ENCODE data around the gene FAM110D. TPM values are rescaled to one million over a fixed set of nuclear protein-coding genes. Genes with fewer than 3 reads are reported as not detected.
A peak's percentile ranks its signal among the peaks of the same experiment; 100 is the strongest.

Gene FAM110D
- polyA plus RNA-seq (ENCODE audit: insufficient read depth in 1 of 5, insufficient read length in 5 of 5, low replicate concordance in 1 of 5), result 1 to 10 TPM; 1.2 to 2.0 (median 1.6) TPM
- long read RNA-seq, donor 1, transcript FAM110D-201 (2 exons, 2,858 nt), result major isoform, 7 of 7 reads
- long read RNA-seq, donor 1, partial matches to known transcripts, result 0 of 7 reads
- long read RNA-seq, donor 1, other reads (novel, unspliced or antisense), result 0 of 7 reads
- long read RNA-seq, donor 2, result 0 reads
- long read RNA-seq, donor 3, partial matches to known transcripts, result 0 of 3 reads
- long read RNA-seq, donor 3, other reads (novel, unspliced or antisense), result 0 of 3 reads
- long read RNA-seq, donor 4, partial matches to known transcripts, result 0 of 2 reads
- long read RNA-seq, donor 4, other reads (novel, unspliced or antisense), result 0 of 2 reads
- long read RNA-seq, donor 5, partial matches to known transcripts, result 0 of 4 reads
- long read RNA-seq, donor 5, other reads (novel, unspliced or antisense), result 0 of 4 reads
- long read RNA-seq, donor 6, partial matches to known transcripts, result 0 of 2 reads
- long read RNA-seq, donor 6, other reads (novel, unspliced or antisense), result 0 of 2 reads
- long read RNA-seq, donor 7, result 0 reads
- long read RNA-seq, donor 8, partial matches to known transcripts, result 0 of 1 reads
- long read RNA-seq, donor 8, other reads (novel, unspliced or antisense), result 0 of 1 reads

DNA sequence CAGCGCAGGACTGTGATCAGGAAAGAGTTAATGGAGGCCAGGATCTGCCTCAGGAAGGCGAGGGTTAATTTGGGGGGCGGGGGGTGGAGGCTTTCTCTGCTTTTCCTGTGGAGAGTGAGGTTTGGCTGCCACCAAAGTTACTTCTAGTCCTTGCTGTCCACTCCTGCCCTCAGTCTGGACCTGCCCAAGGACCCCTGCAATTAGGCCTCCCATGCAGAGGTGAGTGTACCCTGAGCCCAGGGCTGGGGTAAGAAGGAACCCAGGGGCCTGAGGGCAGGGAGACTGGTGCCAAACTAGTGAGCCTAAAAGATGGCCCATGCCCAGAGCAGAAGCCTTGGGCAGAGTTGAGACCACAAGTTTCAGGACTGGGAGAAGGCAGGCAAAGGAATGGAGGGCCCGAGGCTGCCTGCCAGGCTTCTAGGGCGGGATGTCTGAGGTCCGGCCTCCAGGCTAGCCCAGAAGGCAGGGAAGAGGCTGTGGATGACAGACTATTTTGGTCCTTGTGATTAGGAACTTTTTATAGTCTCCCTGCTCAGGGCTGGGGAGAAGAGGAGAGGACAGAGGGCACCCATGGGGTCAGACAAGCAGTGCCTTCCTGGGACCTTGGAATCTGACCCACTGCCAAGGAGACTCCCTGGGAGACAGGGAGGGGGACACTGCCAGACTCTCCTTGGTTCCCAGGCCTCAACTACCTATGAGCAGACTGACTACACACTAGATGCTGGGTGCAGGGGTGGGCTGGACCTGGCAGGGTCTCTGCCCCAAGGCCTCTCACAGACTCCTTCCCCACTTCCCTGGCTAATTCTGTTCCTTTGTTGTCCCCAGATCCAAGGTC, at the start of gene FAM110D:
FAM110D (plus strand) TSS at position 172 of the 835 bp plus-strand sequence. CDS start 2,213 bp downstream, outside the sequence.
- DNase-seq, result no peak

- no peak for DNase-seq
These were observed 49.4 kb upstream of the FAM110D start for GRCh38 chr1:26109229-26110164.

DNA sequence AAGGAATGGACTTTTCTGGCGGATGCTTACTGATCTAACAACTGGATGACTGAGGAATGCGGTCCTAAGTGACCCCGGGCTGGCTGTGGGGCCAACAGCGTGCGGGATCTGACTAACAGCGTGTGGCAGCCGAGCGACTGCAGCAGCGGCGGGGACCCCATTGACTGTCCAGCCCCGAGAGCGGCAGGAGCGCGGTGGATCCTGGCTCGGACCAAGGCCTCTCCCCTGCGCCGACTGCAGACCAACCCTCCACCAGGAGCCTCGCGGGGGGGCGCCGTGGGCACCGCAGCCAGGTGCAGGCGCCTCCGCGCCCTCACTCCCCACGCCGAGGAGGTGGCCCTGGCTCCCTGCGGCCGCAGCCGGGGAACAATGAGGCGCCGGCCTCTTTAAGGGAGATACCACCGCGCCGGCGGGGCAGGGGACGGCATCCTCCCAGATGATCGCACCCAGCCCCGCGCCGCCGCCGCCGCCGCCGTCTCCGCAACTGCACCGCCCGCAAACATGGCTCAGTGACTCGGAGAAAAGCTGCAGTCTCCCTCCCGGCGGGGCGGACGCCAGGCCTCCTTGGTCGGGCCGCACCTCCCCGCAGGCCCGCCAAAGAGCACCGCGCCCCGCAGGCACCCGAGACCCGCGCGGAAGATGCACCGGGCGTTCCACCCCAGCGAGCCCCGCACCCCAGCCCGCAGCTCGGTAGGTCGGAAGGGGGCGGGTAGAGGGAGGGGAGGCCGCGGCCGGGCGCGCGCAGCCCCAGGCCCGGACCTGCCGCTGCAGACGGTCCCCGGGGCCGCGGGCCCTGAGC, 47.9 kb upstream of the FAM110D start:
- DNase-seq, result peak; percentile 68 to 78

DNA sequence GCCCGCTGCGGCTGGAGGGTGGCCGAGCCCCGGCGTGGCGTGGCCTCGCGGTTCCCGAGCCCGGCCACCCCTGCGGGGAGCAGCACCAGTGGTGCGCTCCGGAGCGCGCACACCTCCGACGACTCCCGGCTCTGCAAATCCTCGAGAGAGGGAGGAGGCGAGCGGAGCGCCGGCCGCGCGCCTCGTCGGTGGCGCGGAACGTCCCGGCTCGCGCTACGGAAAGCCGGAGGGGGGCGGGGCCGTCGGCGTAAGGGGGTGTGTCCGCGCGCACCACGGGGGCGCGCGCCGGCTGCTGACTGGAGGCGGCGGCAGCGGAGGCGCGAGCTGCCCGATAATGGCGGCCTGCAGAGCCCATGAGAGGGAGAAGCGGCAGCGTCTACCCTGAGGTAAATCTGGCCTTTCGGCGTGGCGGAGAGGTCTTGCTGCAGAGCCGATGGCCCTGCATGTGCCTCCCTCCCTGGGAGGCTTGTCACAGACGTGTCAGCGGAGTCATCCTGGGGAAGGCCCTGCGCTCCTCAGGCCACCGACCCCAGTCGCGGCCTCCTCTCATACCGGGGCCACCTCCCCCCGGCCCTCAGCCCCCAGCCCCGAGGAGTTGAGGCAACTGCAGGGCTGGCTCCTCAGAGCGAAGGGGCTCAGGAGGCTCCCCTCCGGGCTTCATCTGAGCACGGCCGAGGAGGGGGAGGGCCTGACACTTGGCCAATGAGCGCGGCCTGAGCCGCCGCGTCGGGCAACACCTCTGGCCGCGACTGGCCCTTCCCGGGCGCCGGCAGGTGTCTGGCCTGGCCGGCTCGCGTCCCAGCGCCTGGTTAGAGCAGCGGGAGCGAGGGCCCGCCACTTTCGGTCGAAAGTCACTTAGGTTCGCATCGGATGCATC, 47.1 kb upstream of the FAM110D start, which contains the start of gene PDIK1L:
PDIK1L (plus strand) TSS at position 295 of the 877 bp plus-strand sequence. CDS start 2,485 bp downstream, outside the sequence.
- DNase-seq, result peak; percentile 97 to 98

GRCh38 chr1:26112407-26112775, 46.5 kb upstream of the FAM110D start:
- no peak for DNase-seq

DNA sequence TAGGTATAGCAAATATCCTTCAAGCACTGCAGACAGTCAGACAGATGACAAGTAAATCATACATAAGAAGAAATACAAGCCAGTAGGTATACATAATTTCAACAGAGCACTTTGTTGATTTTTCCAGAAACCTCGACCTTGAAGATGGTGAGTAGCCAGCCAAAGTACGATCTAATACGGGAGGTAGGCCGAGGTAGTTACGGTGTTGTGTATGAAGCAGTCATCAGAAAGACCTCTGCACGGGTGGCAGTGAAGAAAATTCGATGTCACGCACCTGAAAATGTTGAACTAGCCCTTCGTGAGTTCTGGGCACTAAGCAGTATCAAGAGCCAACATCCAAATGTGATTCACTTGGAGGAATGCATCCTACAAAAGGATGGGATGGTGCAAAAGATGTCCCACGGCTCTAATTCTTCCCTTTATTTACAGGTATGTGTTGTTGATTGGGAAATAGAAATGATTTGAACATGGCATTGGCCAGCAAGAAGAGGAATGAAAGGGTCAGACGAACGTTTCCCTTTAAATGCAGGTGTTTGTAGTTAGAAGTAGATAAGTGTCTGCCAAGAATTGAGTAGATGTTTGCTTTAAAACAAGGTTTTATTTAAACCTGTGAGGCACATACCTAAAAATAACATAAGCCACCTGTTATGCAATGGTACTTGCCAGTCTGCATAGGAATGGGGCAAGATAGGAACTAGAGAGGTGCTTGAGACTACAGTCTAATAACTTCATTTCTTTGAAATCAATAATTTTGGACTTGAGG, 44.5 kb upstream of the FAM110D start:
- no peak for DNase-seq

- DNase-seq, result no peak
These were observed 38.8 kb upstream of the FAM110D start for GRCh38 chr1:26119892-26120608.

DNA sequence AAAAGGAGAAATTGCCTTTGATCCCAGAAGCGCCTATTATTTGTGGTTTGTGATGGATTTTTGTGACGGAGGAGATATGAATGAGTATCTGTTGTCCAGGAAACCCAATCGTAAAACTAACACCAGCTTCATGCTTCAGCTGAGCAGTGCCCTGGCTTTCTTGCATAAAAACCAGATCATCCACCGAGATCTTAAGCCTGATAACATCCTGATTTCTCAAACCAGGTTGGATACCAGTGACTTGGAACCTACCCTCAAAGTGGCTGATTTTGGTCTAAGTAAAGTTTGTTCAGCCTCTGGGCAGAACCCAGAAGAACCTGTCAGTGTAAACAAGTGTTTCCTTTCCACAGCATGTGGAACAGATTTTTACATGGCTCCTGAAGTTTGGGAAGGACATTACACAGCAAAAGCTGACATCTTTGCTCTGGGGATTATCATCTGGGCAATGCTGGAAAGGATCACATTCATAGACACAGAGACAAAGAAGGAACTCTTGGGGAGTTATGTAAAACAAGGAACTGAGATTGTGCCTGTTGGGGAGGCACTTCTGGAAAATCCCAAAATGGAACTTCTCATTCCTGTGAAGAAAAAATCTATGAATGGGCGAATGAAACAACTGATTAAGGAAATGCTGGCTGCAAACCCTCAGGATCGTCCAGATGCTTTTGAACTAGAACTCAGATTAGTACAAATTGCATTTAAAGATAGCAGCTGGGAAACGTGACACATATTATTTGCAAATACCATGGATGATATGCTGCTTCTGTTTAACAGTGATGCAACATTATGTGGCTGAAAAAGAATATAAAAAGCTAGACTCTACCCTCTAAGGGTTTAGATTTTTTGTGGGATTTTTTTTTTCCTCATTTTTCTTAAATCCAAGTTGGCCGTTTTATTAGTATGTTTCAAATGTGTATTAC, 36.8 kb upstream of the FAM110D start:
- no peak for DNase-seq

DNA sequence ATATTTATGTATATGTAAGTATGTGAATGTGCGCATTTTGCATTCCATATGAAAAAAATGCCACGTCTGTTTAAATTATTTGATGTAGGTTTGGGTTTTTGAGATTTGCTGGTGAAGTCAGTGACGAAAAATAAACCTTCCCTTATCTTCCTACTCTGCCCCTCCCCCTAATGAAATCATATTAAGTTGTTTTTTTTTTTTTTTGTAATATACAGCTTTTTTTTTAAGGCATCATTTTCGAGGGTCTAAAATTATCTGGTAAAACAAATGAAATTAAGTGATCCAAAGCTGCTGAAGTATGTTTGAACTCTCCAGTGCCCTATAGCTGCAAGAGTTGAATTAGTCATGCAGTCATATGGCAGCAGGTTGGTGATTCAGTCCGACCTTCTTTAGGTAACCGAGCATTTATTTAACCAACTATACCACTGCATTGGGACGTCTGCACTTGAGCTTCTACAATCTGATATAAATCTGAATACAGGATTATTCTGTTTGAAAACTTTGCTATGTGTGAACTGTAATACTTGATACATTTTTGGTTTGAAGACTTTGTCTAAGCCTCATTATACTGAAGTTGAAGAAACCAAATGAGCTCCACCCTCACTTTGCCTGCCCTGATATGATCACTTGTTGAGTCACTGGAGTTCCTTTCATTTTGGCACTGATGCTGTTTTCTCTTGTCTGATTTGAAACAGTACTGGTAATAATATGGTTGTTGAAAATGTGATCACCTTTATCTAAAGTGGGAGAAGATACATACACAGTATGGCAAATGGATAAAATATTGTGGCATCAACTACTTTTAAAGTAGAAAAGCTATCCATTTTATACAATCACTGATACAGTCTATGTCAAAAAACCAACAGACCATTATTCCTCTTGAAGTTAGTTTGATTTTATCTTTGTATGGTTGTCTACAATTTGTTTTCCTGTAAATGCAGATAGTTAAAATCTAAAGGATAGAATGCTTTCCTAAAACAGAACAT, 35.6 kb upstream of the FAM110D start:
- DNase-seq, result no peak

- DNase-seq, result no peak
These were observed 34.2 kb upstream of the FAM110D start for GRCh38 chr1:26124418-26125331.

DNA sequence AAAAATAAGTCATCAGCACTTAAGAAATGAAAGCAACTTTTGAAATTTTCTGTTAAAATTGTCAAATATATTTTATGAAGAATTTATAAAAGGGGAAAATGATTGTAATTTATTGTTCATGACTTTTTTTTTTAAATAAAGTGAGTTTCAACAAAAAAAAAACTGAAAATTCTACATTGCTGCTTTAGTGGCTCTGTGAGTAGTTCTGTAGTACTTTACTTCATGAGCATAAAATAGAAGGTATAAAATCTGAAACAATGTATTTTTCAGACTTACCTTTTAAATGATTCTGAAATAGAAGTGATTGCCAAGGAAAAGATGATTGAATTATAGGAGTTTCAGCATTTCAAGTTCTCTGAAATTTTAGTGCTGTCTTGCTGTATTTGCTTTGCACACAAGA, 33.5 kb upstream of the FAM110D start:
- no peak for DNase-seq

DNA sequence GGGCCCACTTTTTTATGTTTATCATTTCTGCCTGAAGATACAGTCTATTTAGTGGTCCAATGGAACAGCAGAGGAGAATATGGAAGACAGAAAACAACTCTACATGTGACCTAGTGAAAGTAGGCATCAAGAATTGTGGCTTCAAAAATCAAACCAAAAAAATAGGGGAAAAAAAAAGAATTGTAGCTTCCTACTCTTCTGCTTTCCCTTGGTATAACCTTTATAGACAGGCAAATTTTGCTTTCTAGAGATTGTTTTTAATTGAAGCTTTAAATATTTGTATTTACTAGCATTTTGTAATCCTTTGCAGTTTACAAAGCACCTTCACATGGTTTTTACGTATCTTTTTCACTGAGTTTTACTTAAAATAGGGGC, 32.9 kb upstream of the FAM110D start:
- DNase-seq, result no peak

GRCh38 chr1:26126321-26127084, 32.4 kb upstream of the FAM110D start:
- peak in 1 of 2 donors; percentile 32 for DNase-seq

Measured in right lung (tissue), 10 donors.